GM19043 (cell line): ENCODE data around the gene CLEC2L.

Experiments used
- ATAC-seq: cut with Tn5 transposase; IDR thresholded peaks from one replicate; pipeline ENCODE4 v1.9.1; 2021; ENCODE audit warnings: low read depth; ENCODE audit not compliant: unreplicated experiment

Gene CLEC2L

GRCh38 chr7:139521439-139521838 is 2.0 kb upstream of the CLEC2L start:
- ATAC-seq = no peak

DNA sequence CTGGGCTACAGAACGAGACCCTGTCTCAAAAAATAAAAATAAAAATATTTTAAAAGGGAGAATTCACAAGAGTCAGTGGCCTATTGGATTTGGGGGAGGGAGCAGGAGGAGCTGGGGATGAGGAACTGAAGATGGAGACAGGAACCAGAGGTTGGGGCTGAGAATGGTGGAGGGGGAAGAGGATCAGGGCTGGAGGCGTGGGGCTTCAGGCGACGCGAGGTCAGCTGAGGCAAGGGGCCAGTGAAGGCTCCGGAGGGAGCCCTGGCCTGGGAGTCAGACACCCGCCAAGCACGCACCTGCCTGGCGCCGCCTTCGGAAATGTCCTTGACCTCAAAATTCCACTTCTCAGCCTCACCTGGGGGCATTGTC is 671 bp upstream of the CLEC2L start:
- ATAC-seq = no peak

GRCh38 chr7:139523968-139524815 is 707 bp downstream of the CLEC2L start:
- ATAC-seq = no peak

GRCh38 chr7:139525239-139525638 is 1.8 kb downstream of the CLEC2L start:
- ATAC-seq = no peak

DNA sequence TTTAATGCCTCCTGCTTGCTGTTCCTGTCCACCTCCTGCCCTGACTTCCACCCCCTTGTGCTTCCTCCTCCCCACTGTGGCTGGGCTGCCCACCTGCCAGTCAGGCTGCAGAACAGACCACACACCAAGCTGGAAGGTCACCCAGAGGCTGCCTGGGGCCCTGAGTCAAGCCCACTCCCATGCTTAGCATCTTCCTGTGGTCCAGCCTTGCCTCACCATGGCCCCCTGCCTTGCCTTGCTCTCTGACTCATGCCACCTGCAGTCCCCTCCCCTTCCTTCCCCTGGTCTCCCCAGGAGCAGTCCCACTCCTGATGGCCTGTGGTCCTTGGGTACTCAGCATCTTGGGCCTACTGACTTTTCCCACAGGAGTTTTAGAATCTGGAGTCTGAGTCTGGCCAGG is 2.3 kb downstream of the CLEC2L start:
- no peak for ATAC-seq

GRCh38 chr7:139526578-139527544 is 3.4 kb downstream of the CLEC2L start:
- no peak for ATAC-seq

DNA sequence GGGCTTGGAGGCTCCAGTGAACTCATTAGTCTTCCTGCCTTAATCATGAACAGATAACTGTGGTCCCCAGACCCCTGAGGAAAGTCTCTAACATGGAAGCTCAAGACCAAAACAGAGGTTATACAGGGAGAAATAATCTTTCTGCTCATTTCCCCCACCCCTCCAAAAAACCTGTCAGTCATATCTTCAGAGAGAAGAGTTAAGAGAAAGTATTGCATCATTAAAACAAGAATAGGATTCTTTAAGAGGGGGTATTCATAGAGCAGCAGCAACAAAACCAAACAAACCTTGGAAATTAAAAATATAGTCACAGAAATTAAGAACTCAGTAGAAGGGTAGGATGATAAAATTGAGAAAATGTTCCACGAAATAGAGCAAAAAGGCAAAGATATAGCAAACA is 7.6 kb downstream of the CLEC2L start:
- no peak for ATAC-seq

DNA sequence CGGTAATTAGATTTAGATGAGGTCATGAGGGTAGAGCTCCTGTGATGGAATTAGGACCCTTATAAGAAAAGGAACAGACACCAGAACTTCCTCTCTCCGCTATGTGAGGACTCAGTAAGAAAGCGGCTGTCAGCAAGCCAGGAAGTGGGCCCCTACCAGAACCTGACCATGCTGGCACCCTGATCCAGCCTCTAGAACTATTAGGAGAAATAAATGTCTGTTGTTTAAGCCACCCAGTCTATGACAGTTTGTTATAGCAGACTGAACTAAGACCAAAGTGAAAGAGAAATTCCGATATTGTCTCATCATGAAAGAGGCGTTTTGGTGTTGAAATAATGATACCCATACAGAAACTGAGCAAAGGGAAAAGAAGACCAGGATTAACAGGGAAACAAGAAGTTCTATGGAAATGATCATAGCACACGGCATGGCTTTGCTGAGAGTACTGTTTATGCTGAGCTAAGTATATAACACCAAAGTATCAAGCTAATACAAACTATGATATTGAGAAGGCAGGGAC is 9.2 kb downstream of the CLEC2L start:
- ATAC-seq = no peak

DNA sequence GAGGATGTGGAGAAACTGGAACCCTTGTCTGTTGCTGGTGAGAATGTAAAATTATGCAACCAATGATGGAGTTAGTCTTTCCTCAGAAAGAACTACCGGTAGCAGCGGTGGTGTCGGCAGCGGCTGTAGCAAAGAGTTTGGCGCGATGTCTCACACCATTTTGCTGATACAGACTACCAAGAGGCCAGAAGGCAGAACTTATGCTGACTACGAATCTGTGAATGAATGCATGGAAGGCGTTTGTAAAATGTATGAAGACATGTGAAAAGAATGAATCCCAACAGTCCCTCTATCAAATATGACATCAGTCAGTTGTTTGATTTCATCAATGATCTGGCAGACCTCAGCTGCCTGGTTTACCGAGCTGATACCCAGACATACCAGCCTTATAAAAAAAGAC is 10.6 kb downstream of the CLEC2L start:
- ATAC-seq = no peak

GRCh38 chr7:139534966-139535651 is 11.6 kb downstream of the CLEC2L start:
- no peak for ATAC-seq

- no peak for ATAC-seq
Measured at GRCh38 chr7:139536152-139536551, 12.7 kb downstream of the CLEC2L start.

- ATAC-seq = no peak
Measured at GRCh38 chr7:139538881-139539635, 15.6 kb downstream of the CLEC2L start.

DNA sequence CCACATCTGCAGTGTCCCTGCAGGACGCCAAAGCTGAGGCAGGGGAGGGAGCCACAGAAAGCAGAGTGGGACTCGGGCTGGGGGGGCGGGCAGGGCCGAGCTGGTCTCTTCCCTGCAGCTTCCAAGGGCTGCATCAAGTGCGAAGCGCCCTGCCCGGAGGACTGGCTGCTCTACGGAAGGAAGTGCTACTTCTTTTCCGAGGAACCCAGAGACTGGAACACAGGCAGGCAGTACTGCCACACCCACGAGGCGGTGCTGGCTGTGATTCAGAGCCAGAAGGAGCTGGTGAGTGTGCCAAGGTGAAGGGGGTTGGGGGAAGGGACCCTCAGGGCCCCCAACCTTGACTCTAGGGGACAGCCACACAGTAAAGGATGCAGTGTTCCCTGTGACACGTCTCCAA is 16.7 kb downstream of the CLEC2L start:
- no peak for ATAC-seq

DNA sequence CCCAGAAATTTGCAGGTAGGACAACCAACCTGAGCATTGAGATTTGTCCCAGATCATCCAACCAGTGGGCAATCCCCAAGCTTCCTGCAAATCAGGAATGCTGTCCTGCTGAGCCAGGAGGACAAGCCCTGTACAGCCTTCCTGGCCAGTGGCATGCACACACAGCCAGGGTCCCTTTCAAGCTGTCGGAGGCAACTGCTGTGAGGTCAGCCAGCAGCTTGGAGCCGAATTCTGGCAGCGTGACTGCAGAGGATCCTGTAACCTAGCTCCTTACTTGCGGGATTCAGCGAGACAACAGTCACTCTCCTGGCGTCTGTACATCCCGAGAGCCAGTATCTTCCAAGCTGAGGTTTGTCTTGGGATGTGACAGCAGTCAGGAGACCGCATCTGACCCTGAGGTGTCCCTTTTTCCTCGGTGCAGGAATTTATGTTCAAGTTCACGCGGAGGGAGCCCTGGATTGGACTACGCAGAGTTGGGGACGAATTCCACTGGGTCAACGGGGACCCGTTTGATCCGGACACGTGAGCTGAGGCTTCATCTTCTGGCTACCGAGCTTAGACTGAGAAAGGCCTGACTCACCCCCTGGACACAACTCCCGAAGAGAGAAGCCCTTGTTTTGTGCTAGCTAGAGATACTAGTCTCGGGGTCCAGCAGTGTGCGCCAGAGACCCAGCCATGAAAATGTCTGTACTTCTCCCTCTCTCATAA is 18.3 kb downstream of the CLEC2L start:
- no peak for ATAC-seq

- ATAC-seq = no peak
Measured at GRCh38 chr7:139542308-139543151, 19.0 kb downstream of the CLEC2L start.

DNA sequence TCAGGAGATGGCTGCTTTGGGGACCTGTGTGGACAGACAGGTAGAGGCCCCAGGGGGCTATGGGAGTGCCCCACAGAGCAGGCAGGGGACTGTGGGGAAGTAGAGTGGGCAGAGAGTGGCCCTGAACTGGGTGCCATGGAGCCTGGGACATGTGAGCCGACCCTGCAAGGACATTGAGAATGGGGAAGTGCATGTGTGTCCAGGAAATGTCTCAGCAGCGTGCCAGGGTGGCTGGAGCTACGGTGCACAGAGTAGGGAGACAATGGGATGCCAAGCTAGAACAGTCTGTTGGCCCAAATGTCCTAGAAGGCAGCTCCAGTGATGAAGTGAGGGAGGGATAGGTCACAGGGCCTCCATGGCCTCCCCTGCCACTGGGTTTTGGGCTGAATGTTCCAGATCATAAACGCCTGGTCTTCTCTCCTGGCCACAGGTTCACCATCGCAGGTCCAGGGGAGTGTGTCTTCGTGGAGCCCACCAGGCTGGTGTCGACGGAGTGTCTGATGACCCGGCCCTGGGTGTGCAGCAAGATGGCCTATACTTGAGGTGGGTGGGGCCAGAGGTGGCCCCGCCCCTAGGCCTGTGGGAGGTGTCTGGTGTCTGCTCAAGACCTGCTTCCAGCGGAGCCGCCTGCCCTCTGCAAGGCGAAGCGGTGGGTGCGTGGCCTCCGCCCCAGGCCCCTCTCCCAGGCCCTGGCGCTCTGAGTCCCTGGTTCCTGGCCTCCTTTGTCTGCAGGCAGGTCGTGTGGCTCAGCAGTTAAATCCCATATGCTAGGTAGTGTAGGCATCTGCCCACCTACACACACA is 20.5 kb downstream of the CLEC2L start:
- no peak for ATAC-seq

- no peak for ATAC-seq
Measured at GRCh38 chr7:139544645-139545044, 21.2 kb downstream of the CLEC2L start.
